ENCODE data around the gene ITGA3.

DNA sequence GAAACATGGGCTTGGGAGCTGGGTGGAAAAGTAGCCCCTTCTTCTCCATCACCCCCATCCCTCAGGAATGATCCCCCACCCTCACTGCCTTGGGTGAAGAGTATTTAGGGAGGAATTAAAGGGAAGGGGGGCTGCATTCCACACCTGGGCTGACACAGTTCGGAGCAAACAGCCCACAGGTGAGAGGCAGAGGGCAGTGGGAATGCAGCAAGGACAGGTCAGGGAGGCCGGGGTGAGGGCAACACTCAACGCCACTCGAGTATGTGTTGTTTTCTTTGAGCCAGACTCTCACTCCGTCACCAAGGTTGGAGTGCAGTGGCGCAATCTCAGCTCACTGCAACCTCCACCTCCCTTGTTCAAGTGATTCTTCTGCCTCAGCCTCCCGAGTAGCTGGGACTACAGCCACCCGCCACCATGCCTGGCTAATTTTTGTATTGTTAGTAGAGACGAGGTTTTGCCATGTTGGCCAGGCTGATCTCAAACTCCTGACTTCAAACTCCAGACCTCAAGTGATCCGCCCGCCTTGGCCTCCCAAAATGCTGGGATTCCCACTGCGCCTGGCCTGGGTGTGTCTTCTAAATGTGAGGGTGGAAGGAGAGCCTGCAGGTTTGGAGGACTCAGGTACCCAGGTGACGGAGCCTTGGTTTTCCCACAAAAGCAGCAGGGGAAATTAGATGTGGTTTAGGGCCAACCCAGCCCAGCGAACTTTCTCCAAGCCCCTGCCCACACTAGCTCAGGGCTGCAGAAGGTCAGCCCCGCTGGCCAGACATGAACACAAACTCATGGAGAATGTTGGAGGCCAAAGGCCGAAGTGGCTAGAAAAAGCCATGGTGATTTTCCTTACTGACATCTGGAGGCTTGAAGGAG is 21.2 kb upstream of the ITGA3 start:
- TF ChIP-seq EZH2phosphoT487 (IDR thresholded peaks at IDR 0.05; ENCODE audit: insufficient read depth, low read depth) = no peak
- TF ChIP-seq EZH2 (IDR thresholded peaks at IDR 0.05; ENCODE audit: insufficient read depth, poor library complexity, severe bottlenecking) = no peak
